GM20431 (cell line): Measurements from ENCODE around the gene ASB5.
"Not testable (repeated sequence)": the region's sequence is repeated elsewhere in the genome, so short reads cannot be mapped to it uniquely, and the experiment has no call there.

Experiments
- in situ Hi-C: fragments of 300-500 bp; cut with MseI, MboI; formaldehyde crosslinking; loops from one replicate; pipeline ENCODE4 v1.15.0; 2020; ENCODE audit warnings: low sequenced_read_pairs; ENCODE audit not compliant: unreplicated experiment

Gene ASB5

GRCh38 chr4:176268963-176269362 is at the start of gene ASB5:
TSS of gene ASB5 (minus strand) at chr4:176269222. CDS start at chr4:176269108, 114 bp downstream.
- in situ Hi-C loops = no loop called here

- in situ Hi-C loops = no loop called here
These were observed 44.7 kb upstream of the ASB5 start for GRCh38 chr4:176313596-176314336.

GRCh38 chr4:176309772-176310171 is 40.8 kb upstream of the ASB5 start:
- in situ Hi-C loops = no loop called here

GRCh38 chr4:176309046-176309445 is 40.0 kb upstream of the ASB5 start:
- in situ Hi-C loops = no loop called here

GRCh38 chr4:176308441-176308840 is 39.4 kb upstream of the ASB5 start:
- in situ Hi-C loops = no loop called here

GRCh38 chr4:176307666-176307930 is 38.6 kb upstream of the ASB5 start:
- in situ Hi-C loops = no loop called here

- in situ Hi-C loops = no loop called here
These were observed 38.0 kb upstream of the ASB5 start for GRCh38 chr4:176306837-176307665.

GRCh38 chr4:176303938-176304337 is 34.9 kb upstream of the ASB5 start:
- in situ Hi-C loops = no loop called here

- in situ Hi-C loops = no loop called here
These were observed 33.6 kb upstream of the ASB5 start for GRCh38 chr4:176302283-176303275.

GRCh38 chr4:176300565-176300964 is 31.5 kb upstream of the ASB5 start:
- in situ Hi-C loops = no loop called here

- in situ Hi-C loops = no loop called here
These were observed 31.0 kb upstream of the ASB5 start for GRCh38 chr4:176300036-176300435.

- in situ Hi-C loops = no loop called here
These were observed 29.6 kb upstream of the ASB5 start for GRCh38 chr4:176298664-176299063.

GRCh38 chr4:176295907-176296306 is 26.9 kb upstream of the ASB5 start:
- in situ Hi-C loops = not testable (repeated sequence)

GRCh38 chr4:176293660-176294059 is 24.6 kb upstream of the ASB5 start:
- in situ Hi-C loops = no loop called here

- in situ Hi-C loops = no loop called here
These were observed 23.9 kb upstream of the ASB5 start for GRCh38 chr4:176292920-176293319.

GRCh38 chr4:176291748-176292147 is 22.7 kb upstream of the ASB5 start:
- in situ Hi-C loops = no loop called here

GRCh38 chr4:176290520-176290919 is 21.5 kb upstream of the ASB5 start:
- in situ Hi-C loops = no loop called here

- in situ Hi-C loops = no loop called here
These were observed 20.5 kb upstream of the ASB5 start for GRCh38 chr4:176289561-176289960.

GRCh38 chr4:176288020-176288419 is 19.0 kb upstream of the ASB5 start:
- in situ Hi-C loops = no loop called here

GRCh38 chr4:176287546-176287945 is 18.5 kb upstream of the ASB5 start:
- in situ Hi-C loops = no loop called here
